SU-DHL-6 (cell line): ENCODE measurements around the gene ANKRD33B.

Experiments
- EZH2phosphoT487 ChIP-seq: fragments of 200-600 bp; sonication (generic), shearing (Covaris generic); conservative IDR thresholded peaks from 2 replicates; pipeline ENCODE4 v1.6.1; 2018; ENCODE audit warnings: mild to moderate bottlenecking, antibody characterized with exemption, low read length, moderate library complexity, mixed read lengths
- TF ChIP-seq, protein P1 (sequence below): fragments of 200-600 bp; sonication (generic); IDR thresholded peaks from one replicate; pipeline ENCODE4 v1.5.1; 2017; ENCODE audit warnings: antibody characterized with exemption, mild to moderate bottlenecking, low read length, moderate library complexity; ENCODE audit not compliant: insufficient read depth, poor library complexity, severe bottlenecking

- TF ChIP-seq, protein P1, sequence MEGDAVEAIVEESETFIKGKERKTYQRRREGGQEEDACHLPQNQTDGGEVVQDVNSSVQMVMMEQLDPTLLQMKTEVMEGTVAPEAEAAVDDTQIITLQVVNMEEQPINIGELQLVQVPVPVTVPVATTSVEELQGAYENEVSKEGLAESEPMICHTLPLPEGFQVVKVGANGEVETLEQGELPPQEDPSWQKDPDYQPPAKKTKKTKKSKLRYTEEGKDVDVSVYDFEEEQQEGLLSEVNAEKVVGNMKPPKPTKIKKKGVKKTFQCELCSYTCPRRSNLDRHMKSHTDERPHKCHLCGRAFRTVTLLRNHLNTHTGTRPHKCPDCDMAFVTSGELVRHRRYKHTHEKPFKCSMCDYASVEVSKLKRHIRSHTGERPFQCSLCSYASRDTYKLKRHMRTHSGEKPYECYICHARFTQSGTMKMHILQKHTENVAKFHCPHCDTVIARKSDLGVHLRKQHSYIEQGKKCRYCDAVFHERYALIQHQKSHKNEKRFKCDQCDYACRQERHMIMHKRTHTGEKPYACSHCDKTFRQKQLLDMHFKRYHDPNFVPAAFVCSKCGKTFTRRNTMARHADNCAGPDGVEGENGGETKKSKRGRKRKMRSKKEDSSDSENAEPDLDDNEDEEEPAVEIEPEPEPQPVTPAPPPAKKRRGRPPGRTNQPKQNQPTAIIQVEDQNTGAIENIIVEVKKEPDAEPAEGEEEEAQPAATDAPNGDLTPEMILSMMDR, result no peak
- no peak for TF ChIP-seq EZH2phosphoT487
These were observed 36.9 kb downstream of the ANKRD33B start for GRCh38 chr5:10600626-10601245.
